Measurements from ENCODE around the gene TXNDC8.

Gene TXNDC8

DNA sequence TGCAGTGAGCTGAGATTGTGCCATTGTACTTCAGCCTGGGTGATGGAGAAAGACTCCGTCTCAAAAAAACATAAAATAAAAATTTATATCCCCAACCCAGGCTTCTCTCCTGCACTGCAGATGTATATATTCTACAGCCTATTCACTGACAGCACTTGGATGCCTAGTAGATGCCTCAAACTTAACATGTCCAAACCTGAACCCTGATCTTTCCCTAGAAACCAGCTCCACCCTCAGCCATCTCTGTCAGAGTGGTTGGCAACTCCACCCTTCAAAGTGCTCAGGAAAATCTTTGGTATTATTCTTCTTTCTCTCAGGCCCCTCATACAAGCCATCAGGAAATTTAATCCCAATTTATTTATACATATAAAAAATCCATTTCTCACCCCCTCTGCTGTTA, 44.4 kb downstream of the TXNDC8 start:
- Histone ChIP-seq H3K27me3 (ENCODE audit: insufficient read depth, low read length) (no peaks in the 10 kb centered on the region), H3K4me1 (ENCODE audit: insufficient read depth, low read length, severe bottlenecking) (no peaks in the 10 kb centered on the region), H3F3A (ENCODE audit: insufficient read depth, low read length) (no peaks in the 10 kb centered on the region), H3K36me3 (ENCODE audit: insufficient read depth, low read length) (no peaks in the 10 kb centered on the region), H3K79me2 (ENCODE audit: insufficient read depth, low read length) (no peaks in the 10 kb centered on the region), H4K20me1 (ENCODE audit: insufficient read depth, low read length) (no peaks in the 10 kb centered on the region), H3K4me3 (ENCODE audit: low read depth, low read length, poor library complexity, severe bottlenecking) (no peak overlapping the region), H3K27ac (ENCODE audit: low read depth, low read length, poor library complexity, severe bottlenecking) (no peak overlapping the region), H2AFZ (ENCODE audit: low read length) (no peak overlapping the region), H3K9me2 (ENCODE audit: low read depth, low read length) (no peaks in the 10 kb centered on the region), H3K9me3 (ENCODE audit: low read length) (no peaks in the 10 kb centered on the region), H3K4me2 (ENCODE audit: low read length) (no peak overlapping the region), H3K9ac (ENCODE audit: low read length) (no peak overlapping the region)
- TF ChIP-seq EZH2 (IDR thresholded peaks at IDR 0.05; ENCODE audit: borderline replicate concordance, low read length) = no peak
- TF ChIP-seq, protein P1, sequence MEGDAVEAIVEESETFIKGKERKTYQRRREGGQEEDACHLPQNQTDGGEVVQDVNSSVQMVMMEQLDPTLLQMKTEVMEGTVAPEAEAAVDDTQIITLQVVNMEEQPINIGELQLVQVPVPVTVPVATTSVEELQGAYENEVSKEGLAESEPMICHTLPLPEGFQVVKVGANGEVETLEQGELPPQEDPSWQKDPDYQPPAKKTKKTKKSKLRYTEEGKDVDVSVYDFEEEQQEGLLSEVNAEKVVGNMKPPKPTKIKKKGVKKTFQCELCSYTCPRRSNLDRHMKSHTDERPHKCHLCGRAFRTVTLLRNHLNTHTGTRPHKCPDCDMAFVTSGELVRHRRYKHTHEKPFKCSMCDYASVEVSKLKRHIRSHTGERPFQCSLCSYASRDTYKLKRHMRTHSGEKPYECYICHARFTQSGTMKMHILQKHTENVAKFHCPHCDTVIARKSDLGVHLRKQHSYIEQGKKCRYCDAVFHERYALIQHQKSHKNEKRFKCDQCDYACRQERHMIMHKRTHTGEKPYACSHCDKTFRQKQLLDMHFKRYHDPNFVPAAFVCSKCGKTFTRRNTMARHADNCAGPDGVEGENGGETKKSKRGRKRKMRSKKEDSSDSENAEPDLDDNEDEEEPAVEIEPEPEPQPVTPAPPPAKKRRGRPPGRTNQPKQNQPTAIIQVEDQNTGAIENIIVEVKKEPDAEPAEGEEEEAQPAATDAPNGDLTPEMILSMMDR (IDR thresholded peaks at IDR 0.05; ENCODE audit: low read length) = no peak

GRCh38 chr9:110291921-110292557, 45.6 kb downstream of the TXNDC8 start:
- Histone ChIP-seq H3K9me2 (ENCODE audit: low read depth, low read length) (no peaks in the 10 kb centered on the region), H3K27me3 (ENCODE audit: insufficient read depth, low read length) (no peaks in the 10 kb centered on the region), H3K9ac (ENCODE audit: low read length) (no peak overlapping the region), H3K4me1 (ENCODE audit: insufficient read depth, low read length, severe bottlenecking) (no peaks in the 10 kb centered on the region), H3K36me3 (ENCODE audit: insufficient read depth, low read length) (no peaks in the 10 kb centered on the region), H3F3A (ENCODE audit: insufficient read depth, low read length) (no peaks in the 10 kb centered on the region), H3K79me2 (ENCODE audit: insufficient read depth, low read length) (no peaks in the 10 kb centered on the region), H4K20me1 (ENCODE audit: insufficient read depth, low read length) (no peaks in the 10 kb centered on the region), H3K9me3 (ENCODE audit: low read length) (no peaks in the 10 kb centered on the region), H3K4me2 (ENCODE audit: low read length) (no peak overlapping the region), H3K4me3 (ENCODE audit: low read depth, low read length, poor library complexity, severe bottlenecking) (no peak overlapping the region), H3K27ac (ENCODE audit: low read depth, low read length, poor library complexity, severe bottlenecking) (no peak overlapping the region), H2AFZ (ENCODE audit: low read length) (no peak overlapping the region)
- TF ChIP-seq, protein P1 (IDR thresholded peaks at IDR 0.05; ENCODE audit: low read length) = no peak
- TF ChIP-seq EZH2 (IDR thresholded peaks at IDR 0.05; ENCODE audit: borderline replicate concordance, low read length) = no peak

- Histone ChIP-seq H3K27ac (ENCODE audit: low read depth, low read length, poor library complexity, severe bottlenecking) (no peak overlapping the region), H3K9me2 (ENCODE audit: low read depth, low read length) (no peaks in the 10 kb centered on the region)
Observed at GRCh38 chr9:110290001-110290400, 47.7 kb downstream of the TXNDC8 start.

More at GRCh38 chr9:110290001-110290400, 47.7 kb downstream of the TXNDC8 start:
- Histone ChIP-seq H3K36me3 (ENCODE audit: insufficient read depth, low read length) (no peaks in the 10 kb centered on the region), H3K4me3 (ENCODE audit: low read depth, low read length, poor library complexity, severe bottlenecking) (no peak overlapping the region), H3K4me1 (ENCODE audit: insufficient read depth, low read length, severe bottlenecking) (no peaks in the 10 kb centered on the region), H3K27me3 (ENCODE audit: insufficient read depth, low read length) (no peaks in the 10 kb centered on the region), H2AFZ (ENCODE audit: low read length) (no peak overlapping the region), H3F3A (ENCODE audit: insufficient read depth, low read length) (no peaks in the 10 kb centered on the region), H3K9me3 (ENCODE audit: low read length) (no peaks in the 10 kb centered on the region), H4K20me1 (ENCODE audit: insufficient read depth, low read length) (no peaks in the 10 kb centered on the region), H3K79me2 (ENCODE audit: insufficient read depth, low read length) (no peaks in the 10 kb centered on the region), H3K9ac (ENCODE audit: low read length) (no peak overlapping the region), H3K4me2 (ENCODE audit: low read length) (no peak overlapping the region)
- TF ChIP-seq, protein P1 (IDR thresholded peaks at IDR 0.05; ENCODE audit: low read length) = no peak
- no peak for TF ChIP-seq EZH2 (IDR thresholded peaks at IDR 0.05; ENCODE audit: borderline replicate concordance, low read length)
